ENCODE results near the gene TAS1R3.

GRCh38 chr1:1365875-1366698 is 35.0 kb downstream of the TAS1R3 start:
- TF ChIP-seq CTCF (IDR thresholded peaks at IDR 0.05), result no peak
- TF ChIP-seq POLR2A (IDR thresholded peaks at IDR 0.05), result no peak

Data from adrenal gland (tissue), 5 donors.